Activated CD8-positive, alpha-beta memory T cell treated with anti-CD3 and anti-CD28 coated beads, Interleukin-2, amount 50 U/mL, for 1 hour (primary cell): Measurements from ENCODE around the gene RYR2.
"Not testable (repeated sequence)": the region's sequence is repeated elsewhere in the genome, so short reads cannot be mapped to it uniquely, and the experiment has no call there.

Experiments
- DNase-seq: peaks from one replicate; pipeline ENCODE4 v3.0.0-alpha.2; 2020; ENCODE audit errors: extremely low read depth

RYR2 gene

DNA sequence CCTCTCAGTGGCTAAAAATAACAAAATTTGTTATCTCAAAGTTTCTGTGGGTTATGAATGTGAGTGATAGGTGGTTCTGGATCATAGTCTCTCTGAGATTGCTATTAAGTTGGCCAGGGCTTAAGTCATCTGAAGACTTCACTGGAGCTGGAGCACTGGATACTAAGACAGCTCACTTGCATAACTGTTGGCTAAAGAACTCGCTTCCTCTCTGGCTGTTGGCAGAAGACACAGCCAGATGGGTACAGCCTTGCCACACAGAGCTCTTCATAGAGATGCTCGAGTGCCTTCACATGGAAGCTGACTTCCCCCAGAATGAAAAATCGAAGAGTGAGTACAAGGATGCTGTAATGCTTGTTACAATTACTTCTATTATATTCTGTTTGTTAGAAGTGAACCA, 514.9 kb downstream of the RYR2 start:
- DNase-seq = no peak

DNA sequence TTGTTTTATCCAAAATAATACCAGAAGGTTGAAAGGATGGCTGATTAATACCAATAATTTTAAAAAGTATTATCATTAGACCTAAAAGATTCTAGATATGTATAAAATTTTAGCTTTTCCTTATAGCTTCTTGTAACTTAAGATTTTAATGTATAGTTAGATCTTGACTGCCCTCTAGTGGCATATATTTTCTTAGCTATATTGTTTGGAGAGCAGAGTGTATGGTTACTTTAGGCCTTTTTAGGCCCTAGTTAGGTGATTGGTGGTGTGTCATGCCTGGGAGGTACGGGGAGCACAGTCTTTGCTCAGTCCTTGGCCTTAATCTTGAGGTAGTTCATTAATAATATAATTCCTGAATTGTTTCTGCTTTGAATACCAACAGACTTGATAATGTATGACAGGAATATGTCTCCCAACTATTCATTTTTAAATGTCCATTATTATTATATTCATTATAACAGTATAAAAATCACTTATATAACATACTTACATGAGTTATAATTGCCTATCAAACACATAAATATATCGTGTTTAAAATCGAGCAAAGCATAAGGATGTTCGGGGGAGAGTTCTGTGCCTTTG, 520.3 kb downstream of the RYR2 start:
- DNase-seq = no peak

DNA sequence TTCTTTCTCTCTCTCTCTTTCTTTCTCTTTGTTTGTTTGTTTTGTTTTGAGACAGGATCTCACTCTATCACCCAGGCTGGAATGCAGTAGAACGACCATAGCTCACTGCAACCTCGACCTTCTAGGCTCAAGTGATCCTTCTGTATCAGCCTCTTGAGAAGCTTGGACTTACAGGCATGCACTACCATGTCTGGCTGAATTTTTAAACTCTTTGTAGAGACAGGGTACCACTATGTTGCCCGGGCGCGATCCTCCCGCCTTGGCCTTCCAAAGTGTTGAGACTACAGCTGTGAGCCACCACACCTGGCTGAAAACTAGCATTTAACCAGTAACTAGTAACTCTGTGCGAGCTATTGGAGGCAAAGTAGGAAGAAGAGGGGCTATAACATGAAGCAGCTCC, 523.3 kb downstream of the RYR2 start:
- no peak for DNase-seq

GRCh38 chr1:237566581-237566980, 524.6 kb downstream of the RYR2 start:
- DNase-seq = no peak

- no peak for DNase-seq
Measured at GRCh38 chr1:237568955-237569354, 527.0 kb downstream of the RYR2 start.

GRCh38 chr1:237570530-237570929, 528.5 kb downstream of the RYR2 start:
- no peak for DNase-seq

DNA sequence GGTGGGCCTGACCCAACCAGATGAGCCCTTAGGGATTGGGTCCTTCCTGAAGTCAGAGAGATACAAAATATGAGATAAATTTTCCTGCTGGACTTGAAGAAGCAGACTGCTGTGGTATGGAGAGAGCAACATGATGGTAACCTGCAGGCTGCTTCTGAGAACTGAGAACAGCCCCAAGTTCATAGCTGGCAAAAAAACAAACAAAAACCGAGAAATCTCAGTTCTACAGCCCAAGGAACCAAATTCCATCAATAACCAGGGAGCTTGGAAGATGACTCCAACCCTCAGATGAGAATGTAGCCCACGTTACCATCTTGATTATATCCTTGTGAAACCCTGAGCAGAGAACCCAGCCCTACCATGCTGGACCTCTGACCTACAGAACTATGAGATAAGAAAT, 532.6 kb downstream of the RYR2 start:
- no peak for DNase-seq

DNA sequence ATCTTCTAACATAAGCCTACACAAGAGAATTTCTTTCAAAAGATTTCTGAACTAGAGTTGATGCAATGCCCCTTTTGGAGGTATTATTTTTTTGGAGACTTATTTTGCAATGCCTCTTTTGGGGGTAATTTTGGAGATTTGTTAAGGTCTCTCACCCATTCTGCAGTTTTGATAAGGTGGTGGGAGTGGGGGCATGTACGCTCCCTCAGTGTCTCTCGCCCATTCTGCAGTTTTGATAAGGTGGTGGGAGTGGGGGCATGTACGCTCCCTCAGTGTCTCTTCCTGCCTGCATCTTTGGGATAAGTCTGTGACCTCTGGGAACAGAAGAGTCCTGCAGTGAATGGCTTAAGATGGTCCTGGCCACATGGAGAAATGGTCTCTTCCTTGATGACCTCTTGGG, 536.6 kb downstream of the RYR2 start:
- DNase-seq = no peak

DNA sequence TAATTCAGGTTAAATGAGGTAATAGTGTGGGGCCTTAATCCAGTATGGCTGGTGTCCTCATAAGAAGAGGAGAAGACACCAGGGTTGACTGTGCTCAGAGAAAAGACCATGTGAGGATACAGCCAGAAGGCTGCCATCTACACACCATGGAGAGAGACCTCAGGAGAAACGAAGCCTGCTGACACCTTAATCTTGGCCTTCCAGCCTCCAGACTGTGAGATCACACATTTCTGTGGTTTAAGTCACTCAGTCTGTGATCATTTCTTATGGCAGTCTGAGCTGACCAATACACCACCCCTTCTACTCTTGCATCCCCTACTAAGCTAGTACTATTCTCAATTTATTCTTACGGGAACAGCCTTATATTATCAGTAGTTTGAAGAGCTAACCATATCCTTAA, 538.7 kb downstream of the RYR2 start:
- no peak for DNase-seq

DNA sequence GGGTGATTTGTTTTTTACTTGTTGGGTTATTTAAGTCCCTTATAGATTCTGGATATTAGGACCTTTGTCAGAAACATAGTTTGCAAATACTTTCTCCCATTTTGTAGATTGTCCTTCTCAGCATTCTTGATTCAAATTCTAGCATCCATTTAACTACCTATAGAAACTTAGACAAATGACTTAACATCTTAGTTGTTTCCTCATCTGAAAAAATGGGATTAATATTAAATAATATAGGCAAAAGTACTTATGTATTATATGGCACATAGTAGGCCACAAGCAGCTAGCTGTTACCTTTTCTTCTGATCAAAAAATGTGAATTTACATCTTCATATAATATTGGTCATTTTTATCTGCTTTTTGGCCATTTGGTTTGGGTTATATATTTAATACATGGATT, 541.3 kb downstream of the RYR2 start:
- DNase-seq = no peak

DNA sequence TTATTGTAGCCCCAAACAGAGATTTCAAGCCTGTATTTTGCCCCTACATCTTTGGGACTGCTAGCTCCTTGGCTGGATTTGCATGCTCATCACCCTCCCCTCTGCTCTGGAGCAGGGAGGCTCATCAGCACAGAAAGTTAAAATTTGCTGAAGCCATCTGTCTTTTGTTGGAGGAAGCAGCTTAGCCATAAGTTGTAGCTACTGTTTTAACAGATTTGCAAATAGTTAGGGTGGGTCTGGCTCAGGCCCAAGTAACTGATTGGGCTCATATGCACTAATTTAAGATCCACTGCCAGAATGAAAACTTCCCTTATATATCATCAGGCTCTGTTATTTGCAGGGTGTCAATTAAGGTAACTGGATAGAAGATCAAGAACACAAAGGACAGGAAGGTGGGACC, 541.8 kb downstream of the RYR2 start:
- DNase-seq = no peak

GRCh38 chr1:237590386-237590785, 548.4 kb downstream of the RYR2 start:
- DNase-seq = no peak

- DNase-seq = no peak
Measured at GRCh38 chr1:237591353-237591752, 549.4 kb downstream of the RYR2 start.

- not testable (repeated sequence) for DNase-seq
Measured at GRCh38 chr1:237603036-237603568, 561.1 kb downstream of the RYR2 start.

DNA sequence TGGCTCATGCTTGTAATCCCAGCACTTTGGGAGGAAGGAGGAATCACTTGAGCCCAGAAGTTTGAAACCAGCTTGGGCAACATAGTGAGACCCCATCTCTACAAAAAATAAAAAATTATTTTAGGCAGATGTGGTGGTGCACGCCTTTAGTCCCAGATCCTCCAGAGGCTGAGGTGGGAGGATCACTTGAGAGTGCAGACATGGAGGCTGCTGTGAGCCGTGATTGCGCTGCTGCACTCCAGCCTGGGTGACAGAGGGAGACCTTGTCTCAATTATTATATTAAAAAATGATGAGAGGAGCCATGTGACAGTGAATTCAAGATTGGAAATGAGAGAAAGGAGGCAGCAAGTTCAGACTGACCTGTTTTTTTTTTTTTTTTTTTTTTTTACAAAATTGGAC, 566.4 kb downstream of the RYR2 start:
- no peak for DNase-seq

GRCh38 chr1:237610157-237610556, 568.2 kb downstream of the RYR2 start:
- no peak for DNase-seq

DNA sequence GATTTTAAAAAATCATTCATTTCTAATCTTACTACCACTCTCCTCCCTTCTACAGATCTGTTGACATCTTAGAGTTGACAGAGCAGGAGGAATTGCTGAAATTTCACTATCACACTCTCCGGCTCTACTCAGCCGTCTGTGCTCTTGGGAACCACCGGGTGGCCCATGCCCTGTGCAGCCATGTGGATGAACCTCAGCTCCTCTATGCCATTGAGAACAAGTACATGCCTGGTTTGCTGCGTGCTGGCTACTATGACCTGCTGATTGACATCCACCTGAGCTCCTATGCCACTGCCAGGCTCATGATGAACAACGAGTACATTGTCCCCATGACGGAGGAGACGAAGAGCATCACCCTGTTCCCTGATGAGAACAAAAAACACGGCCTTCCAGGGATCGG, 572.0 kb downstream of the RYR2 start:
- DNase-seq = no peak

DNA sequence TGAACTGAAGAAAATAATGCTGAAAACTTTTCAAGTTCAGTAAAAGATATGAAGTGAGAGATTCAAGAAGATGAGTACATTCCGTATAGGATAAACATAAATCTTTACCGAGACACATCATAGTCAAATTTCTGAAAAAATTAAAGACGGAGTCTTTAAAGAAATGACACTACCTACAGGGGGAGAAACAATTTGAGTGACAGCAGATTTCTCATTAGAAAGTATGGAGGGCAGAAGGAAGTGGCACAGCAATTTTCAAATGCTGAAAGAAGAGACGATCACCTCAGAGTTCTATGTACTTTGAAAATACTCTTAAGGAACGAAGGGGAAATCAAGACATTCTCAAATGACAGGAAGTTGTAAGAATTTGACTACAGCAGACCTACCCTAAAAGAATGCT, 577.6 kb downstream of the RYR2 start:
- no peak for DNase-seq

GRCh38 chr1:237634922-237635321, 592.9 kb downstream of the RYR2 start:
- no peak for DNase-seq

GRCh38 chr1:237638555-237638954, 596.6 kb downstream of the RYR2 start:
- DNase-seq = no peak

DNA sequence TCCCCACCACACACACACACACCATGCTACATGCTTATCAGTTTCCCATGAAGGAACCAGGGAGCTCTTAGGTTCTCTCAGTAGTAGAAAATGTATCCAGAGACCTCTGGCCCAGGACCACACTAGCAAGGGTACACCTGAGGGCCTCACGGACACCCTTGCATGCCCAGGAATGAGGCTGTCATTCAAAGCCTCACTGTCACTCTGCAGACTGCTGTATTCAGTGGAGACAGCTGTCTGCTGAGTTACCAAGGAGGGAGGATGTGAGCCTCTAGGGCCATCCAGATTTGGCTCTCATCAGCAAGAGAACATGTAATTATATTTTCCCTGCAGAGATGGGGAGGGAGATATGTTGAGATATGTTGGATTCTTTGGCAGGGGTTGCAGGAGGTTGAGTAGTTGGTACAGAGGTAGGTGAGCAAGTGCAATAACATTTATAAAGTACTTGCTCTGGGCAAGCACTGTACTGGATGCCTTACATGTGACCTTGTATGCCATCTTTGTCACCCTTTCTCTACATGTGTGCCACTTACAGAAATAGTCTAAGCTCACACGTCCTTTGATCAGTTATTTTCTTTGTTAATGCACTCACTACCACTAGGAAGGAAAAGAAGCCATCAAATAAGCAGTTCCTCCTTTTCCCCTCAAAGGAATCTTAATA, 598.2 kb downstream of the RYR2 start:
- DNase-seq = no peak

DNA sequence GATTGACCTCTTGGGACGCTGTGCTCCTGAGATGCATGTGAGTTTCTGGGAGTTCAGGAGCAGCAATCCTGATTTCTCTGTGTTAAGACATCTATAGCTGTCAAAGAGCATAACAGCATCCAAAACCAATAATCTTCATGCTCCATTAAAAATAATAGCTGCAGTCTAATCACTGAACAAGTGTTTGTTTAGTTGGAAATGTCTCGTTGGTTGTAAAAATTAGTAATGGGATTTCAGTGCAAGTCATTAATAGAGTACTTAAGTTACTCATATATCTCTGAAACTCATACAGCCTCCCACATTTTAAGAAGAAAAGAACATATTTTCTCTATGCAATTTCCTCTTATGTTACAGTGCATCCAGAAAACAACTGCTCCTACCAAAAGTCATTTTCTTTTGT, 599.0 kb downstream of the RYR2 start:
- no peak for DNase-seq

GRCh38 chr1:237650809-237651208, 608.8 kb downstream of the RYR2 start:
- no peak for DNase-seq

DNA sequence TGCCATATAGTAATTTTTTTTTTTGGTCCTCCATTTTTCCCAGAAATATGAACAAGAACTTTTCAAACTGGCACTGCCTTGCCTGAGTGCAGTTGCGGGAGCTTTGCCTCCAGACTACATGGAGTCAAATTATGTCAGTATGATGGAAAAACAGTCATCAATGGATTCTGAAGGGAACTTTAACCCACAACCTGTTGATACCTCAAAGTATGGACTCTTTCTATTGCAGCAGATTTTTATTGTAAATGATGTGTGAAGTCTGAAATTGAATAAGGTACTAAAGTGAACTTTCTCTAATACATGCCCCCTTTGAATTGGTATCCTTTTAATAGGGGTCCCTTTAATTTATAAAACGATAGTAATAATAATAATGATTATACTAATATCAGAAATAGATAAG, 613.8 kb downstream of the RYR2 start:
- DNase-seq = no peak
